NCI-H146 treated with DMSO at 0.1 percent for 48 hours (cell line): Measurements from ENCODE around the gene BCR.
"Not testable (repeated sequence)": the region's sequence is repeated elsewhere in the genome, so short reads cannot be mapped to it uniquely, and the experiment has no call there.

ENCODE experiments used
- DNase-seq: peaks from one replicate; lab custom pipeline; 2025; ENCODE audit not compliant: unreplicated experiment; lab: John Stamatoyannopoulos, UW

BCR gene

DNA sequence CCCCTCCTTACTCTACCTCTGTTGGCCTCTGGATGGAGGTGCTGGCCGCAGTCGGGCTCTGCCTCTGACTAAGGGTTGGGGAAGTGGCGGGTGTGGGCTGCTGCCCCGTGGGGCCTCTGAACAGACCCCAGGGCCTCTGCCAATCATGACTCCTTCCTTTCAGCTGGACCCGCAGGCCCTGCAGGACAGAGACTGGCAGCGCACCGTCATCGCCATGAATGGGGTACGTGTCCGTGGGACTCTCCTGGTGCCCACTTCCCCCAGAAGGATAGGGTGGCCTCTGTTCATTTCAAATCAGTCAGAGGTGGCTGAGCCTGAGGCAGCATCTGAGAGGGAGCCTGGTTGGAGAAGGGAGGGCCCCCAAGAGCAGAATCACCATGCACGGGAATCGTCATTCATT is 129.0 kb downstream of the BCR start:
- not testable (repeated sequence) for DNase-seq

DNA sequence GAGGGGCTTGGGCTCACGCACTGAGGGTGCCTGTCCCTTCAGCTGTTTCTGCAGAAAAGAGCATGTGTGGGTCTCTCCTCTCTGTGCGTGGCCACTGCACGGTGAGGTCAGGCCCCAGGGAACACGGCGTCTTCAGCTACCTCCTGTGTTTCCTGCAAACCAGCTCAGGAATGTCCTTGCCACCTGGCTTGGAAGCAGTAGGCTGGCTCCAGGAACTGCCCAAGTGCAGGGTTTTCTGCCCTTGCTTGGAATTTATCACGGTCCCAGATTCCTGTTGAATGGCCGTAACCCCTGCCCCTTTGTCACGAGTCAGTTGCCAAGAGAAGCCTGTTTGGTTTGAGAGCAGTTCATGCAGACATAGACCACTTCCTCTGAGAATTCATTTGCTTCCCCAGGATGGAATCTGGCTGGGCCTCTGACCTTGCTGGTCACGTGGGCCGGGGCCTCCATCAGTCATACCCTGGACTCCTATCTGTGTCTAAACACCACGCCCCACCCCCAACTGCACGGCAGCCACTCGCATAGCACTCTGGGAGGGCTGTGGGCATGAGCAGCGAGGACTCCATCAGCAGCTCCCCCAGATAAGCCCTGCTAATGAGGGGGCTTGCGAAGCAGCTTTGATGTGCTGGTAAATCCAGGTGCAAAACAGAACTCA is 130.3 kb downstream of the BCR start:
- not testable (repeated sequence) for DNase-seq

DNA sequence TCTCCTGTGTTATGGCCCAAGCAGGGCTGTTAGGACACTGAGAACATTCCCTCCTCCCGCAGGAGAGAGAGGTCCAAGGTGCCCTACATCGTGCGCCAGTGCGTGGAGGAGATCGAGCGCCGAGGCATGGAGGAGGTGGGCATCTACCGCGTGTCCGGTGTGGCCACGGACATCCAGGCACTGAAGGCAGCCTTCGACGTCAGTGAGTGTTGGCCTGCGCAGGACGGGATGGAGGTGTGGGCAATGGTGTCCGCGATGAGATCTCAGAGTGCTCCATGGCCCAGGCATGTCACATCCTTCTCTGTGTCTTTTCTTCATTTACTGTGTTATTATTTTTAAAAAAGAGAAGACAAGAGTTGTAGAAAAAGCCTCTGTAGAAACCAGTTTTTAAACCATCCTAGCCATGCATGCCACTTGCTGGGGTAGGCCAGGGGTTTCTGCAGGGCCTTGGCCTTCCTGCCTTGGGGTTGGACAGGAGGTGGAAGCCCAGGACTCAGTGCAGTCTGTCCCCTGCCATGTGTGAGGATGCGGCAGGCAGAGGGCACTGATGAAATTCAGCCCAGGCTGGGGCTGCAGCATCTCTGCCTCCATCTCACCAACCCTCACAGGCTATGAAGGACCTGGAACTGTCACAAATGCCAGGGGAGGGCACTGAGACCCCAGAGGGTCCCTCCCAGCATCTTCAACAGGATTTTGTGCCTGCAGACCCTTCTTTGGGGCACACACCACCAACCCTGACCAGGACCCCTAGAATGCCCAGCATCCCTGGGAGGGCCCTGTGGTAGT is 131.5 kb downstream of the BCR start:
- DNase-seq = not testable (repeated sequence)

DNA sequence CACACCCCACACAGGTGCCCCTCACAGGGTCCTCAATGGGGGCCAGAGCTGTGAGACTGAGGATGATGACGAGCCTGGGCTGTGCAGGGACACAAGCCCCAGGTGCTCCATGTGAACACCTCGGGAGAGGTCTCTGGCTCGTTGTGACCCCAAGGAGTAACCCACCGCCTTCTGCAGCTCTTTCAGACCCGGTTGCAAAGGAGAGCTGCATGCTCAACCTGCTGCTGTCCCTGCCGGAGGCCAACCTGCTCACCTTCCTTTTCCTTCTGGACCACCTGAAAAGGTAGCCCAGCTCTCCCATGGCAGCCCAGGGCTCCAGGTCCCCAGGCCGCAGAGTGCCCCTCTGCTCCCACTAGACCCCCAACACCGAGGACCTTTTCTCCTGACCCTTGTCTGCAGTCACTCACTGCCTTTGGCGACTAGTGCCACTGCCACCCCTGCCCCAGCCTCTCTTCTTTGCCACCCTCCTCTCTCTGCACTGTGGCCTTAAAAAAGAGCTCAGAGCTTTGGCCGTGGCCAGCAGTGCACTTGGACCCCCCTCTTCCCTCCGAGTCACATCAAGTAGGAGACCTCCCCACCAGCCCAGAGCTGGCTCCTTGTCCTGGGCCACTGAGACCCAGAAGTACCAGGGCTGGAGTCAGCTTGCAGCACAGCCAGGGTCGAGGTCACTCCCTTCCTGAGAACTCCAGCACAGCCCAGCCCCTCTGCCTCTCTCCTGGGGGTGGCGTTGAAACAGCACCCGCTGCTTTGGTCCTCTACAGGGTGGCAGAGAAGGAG is 133.7 kb downstream of the BCR start:
- DNase-seq = no peak

DNA sequence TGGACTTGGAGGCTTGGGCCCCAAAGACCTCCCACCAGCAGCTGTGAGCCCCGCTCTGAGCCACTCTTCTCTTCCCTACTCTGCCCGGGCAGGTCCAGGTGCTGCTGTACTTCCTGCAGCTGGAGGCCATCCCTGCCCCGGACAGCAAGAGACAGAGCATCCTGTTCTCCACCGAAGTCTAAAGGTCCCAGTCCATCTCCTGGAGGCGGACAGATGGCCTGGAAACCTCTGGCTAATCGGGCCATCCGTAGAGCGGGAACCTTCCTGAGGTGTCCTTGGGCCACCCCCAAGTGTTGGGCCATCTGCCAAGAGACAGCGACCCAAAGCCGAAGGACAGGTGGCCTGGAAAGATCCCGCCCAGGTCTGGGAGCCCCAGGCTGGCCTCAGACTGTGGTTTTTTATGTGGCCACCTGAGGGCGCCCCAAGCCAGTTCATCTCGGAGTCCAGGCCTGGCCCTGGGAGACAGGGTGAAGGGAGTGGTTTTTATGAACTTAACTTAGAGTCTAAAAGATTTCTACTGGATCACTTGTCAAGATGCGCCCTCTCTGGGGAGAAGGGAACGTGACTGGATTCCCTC is 135.1 kb downstream of the BCR start:
- peak; percentile 1 for DNase-seq

DNA sequence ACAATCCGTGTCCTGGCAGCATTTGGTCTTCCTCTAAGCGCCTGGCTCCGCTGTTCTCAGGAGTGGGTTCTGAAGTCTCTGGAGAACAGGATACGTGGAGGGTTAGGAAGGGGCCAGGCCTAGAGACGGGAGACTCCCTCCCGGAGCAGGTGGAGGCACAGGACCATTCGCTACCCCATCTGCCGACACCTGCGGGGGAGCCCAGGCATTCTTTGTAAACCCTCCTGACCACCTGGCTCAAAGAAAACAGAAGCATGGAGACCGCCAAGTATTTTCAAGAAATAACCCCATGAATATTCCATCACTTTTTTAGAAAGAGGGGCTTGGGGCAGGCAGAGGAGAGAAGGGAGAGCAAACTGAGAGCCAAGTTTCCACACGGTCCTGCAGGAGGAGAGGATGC is 136.3 kb downstream of the BCR start:
- not testable (repeated sequence) for DNase-seq

DNA sequence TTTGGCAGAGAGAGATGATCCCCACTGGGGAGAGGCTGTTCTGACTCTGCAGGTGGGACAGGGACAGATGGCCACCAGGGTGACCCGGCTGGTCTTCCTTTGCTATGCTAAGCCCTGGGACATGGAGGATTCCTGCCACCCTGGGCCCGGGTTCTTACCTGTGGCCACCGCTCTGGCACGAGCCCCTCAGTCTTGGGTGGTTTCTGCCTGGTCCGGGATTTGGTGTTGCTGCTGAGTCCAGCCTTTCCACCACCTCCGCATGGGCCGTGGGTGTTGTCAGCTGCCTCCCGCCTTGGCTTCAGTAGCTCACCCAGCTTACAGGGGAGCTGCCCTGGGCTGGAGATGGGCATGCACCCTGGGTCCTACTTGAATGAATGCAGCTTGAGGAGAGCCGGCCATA is 138.0 kb downstream of the BCR start:
- not testable (repeated sequence) for DNase-seq

DNA sequence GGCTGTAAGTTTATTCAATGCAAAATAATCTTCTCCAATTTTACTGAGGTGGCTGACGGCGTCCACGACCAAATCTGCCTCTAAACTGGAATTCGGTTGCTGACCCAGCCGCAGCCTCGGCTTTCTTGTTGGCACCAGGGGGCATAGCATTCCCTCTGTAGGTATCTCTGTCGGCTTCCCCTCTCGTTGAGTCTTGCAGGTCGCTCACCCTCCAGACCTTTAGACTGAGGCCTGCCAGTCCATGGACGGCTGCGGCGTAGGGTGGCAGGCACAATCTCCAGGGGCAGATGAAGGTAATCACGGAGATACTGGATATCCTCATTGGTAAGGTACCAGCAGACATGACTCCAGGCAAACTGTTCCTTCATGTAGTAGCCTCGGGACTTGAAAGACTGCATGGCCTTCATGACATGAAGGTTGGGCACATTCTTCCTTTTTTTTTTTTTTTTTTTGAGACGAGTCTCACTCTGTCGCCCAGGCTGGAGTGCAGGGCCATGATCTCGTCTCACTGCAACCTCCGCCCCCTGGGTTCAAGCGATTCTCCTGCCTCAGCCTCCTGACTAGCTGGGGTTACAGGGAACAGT is 142.3 kb downstream of the BCR start:
- not testable (repeated sequence) for DNase-seq

DNA sequence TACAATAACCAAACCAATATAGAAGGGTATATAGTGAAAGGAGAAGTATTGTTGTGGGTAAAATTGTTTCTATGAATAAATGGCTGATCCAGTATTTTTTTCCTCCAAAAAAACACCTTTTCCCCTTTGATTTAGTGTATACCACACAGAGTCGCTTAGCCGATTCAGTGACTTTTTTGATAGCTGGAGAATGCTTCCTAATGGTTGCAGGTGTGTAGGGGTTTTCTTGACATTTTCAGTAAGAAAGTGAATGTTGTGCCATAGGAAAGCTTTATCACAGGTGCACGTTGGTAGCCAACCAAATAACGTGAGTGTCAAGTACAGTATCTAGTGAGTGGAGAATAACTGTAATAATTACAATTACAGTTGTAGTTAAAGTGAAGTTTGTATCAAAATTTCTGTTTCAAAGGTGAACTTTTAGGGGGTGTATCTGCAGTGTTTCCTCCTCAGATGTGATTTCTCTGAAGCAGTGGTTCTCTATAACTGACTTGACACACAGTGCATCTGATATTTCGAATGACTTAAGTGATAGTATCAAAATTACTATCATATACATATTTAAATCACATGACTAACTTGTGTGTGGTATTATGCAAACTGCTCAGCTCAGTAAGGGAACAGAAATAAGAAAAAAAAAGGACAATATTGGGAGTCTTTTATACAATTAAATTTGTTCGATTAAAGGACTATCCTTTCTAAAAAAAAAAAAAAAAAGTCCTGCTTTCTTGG is 143.8 kb downstream of the BCR start:
- not testable (repeated sequence) for DNase-seq

DNA sequence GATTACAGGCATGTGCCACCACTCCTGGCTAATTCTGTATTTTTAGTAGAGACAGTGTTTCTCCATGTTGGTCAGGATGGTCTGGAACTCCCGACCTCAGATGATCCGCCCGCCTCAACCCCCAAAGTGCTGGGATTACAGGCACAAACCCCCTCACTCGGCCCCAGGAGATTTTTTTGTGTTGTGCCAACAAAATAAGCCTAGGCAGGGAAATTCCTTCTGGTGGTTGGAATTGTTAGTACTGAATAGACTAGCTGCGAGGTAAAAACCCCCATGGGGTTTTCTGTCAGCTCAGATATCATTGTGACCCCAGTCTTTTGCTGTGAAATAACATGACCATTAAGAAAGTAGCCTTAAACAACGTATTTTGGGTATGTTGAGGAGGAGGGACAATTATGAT is 144.9 kb downstream of the BCR start:
- DNase-seq = no peak

DNA sequence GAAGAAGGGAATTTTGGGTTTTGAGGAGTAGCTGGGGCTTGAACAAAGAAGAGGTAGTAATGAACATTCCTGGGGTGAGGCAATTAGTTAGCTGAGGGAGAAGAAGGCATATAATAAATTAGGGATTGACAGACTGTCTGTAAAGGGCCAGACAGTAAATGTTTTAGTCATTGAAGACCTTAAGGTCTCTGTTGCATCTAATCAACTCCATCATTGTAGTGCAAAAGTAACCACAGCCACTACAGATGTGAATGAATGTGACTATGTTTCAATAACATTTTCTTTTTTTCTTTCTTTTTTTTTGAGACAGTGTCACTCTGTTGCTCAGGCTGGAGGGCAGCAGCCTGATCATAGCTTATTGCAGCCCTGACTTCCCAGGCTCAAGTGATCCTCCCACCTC is 153.5 kb downstream of the BCR start:
- DNase-seq = not testable (repeated sequence)

DNA sequence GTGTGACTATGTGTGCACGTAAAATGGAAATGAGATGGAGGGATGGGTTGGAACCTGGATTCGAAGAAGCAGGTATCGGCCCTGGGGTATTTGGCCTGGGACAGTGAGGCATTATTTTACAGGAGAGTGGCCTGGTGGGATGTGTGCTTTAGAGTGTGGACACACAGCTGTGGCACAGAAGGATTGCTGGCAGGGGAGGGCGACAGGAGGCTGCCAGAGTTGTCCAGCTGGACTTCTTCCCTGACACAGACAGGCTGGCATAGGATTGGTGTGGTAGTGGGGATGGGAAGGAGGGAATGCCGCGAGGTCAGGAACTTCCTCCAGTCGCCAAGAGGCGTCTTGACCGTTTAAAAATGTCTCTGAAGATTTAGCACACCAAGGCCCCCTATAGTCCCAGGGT is 157.4 kb downstream of the BCR start:
- not testable (repeated sequence) for DNase-seq

DNA sequence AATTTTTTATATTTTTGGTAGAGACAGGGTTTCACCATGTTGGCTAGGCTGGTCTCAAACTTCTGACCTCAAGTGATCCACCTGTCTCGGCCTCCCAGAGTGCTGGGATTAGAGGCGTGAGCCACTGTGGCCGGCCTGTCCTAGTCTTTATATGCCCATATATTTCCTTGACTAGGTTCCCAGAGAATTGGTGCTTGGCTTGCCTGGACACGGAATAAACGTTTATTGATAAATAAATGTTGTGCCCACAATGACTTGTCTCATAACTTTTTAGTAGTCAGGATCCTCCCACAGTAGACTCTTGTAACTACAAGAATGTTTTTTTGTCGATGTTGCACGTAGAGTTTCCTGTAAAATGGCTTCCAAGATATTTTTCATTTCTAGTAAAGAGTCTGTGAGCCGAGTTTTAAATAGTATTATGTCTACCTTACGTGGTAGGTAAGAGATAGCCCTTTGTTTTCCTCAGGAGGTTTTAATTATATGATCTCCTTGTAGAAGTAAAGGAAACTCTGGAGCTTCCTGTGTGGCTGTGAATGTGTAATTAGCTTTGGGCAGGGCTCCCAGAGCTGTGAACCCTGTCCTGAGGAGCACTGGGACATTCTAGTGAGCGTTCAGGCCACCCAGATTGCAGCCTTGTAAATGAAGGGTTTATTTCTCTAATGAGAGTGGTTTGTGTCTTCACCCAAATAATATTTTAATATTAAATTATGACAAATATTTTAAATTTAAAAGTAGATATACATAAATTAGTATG is 161.8 kb downstream of the BCR start:
- DNase-seq = not testable (repeated sequence)

DNA sequence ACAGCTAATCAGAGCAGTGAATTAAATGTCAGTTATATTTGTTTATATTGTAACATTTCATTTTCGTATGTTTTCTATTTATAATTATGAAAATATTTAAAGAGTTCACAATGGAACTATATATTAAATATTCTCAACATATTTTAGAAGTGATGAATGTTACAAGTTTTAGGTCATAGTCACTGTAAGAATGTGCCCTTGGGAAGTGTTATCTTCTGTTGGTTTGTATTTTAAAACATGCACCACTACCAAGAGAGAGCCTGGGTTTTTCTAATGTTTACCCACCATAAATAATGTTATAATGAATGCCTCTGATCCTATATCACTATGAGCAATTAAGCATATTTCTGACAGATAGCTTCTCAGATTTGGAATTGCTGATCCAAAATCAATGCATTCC is 171.0 kb downstream of the BCR start:
- no peak for DNase-seq

DNA sequence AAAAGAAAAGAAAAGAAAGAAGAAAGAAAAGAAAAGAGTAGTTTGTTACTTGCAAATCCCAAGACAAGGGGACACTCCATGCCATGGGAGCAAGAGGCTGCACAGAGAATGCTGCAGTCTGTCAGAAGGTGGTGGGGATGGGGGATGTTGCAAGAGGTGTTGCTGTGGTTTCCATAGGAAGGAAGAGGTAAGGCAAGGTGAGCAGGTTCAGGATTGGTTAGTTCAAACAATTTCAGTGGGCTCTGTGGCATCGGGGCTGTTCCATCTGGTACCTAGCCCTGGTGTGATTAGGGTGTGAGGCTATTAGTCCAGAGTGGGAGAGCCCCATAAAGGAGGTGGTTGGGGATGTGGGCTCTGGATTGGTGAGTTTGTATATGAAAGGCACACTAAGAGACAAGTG is 172.7 kb downstream of the BCR start:
- DNase-seq = no peak

DNA sequence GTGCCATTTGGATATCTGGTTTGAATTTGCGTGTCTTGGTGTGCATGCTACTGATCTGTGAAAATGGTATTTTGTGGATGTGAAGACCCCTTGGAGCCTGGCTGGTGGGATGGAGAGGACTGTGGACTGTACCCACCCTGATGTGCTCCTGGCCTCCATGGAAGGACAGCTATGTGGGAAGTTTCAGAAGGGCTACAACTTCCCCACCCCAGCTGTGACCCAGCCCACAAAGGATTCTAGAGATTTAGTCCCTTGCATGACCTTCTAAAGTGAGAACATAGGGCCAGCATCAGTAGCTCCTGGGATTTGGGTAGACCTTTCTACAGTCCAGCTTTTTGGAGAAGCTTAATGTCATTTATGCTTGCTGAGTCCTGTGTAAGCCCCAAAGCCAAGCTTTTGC is 173.4 kb downstream of the BCR start:
- DNase-seq = no peak

DNA sequence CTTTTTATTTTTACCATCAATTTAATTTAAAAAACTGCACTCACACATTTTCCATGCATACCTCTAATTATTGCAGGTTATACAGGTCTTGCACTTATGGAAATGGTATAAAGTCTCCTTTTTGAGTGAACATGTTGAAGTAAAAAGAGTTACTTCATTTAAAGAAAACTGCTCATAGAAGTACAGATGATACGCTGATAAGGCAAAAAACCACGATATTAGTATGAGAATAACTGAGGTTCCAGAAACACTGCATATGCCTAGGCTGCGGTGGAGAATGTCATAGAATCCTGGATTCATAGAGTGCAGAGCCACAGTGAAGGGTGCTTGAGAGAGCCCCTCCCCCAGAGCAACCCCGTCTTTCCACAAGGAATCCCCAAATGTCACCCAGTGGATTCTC is 175.8 kb downstream of the BCR start:
- DNase-seq = no peak

DNA sequence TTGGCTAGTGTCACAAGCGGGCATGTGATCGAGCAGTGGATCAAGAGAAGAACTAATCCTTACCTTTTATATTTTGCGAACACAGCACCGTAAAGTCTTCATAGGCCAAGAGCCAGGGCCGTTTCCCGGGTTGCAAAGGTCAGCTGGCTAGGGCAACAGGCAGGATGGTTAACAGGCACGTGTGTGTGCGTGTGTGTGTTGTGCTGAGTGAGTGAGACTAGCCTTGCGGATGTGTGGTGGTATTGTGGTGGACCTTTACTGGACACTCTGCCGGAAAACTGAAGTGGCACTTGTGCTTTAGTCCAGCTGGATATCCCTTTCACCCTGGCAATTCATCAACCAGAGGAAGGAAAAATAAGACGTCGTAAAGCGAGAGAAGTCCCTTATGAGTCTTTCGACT is 176.7 kb downstream of the BCR start:
- no peak for DNase-seq

DNA sequence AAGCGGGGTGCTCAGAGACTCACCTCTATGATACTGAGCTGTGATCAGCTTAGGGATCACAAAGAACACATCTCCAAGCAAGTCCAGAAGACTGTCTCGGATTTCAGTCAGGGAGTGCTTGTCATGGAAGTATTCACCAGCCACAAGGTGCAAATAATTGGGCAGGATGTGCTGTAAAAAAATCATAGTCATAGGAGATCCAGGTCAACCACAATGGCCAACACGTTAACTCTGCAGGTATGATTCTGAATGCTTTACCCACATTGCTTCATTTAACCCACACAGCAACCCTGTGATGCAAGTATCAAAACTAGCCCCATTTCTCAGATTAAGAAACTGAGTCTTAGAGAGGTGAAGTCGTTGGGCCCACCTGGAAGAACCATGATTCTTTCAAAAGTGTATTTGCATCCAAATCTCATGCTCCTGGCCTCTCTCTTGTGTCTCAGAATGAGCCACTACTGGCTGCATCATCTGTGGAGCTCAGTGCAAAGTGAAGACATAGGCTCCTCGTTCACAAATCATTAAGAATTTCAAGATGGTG is 179.3 kb downstream of the BCR start:
- no peak for DNase-seq

DNA sequence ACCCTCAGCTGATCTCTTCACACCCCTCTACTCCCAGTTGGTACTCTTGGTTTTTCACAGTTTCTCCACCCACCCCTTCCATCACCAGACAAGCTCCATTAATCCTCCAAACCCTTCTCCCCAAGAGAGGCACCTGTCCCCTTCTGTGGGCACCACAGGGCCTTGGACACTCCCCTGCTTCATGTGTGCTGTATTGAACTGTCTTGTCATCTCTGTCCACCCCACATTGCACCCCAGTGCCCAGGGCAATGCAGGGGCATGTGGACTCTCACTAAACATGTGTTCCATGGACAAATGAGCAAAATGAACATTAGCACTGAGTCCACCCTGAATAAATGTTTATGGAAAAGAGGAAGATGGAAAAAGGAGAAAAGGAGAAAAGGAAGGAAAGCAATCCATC is 181.4 kb downstream of the BCR start:
- DNase-seq = no peak
